Activated CD4-positive, alpha-beta T cell treated with anti-CD3 and anti-CD28 coated beads for 48 hours (primary cell): ENCODE data around the gene ADISSP.
A peak's percentile ranks its signal among the peaks of the same experiment; 100 is the strongest.

Source experiments
- DNase-seq: peaks from one replicate; pipeline ENCODE4 v3.0.0-alpha.2; 2020

Gene ADISSP

DNA sequence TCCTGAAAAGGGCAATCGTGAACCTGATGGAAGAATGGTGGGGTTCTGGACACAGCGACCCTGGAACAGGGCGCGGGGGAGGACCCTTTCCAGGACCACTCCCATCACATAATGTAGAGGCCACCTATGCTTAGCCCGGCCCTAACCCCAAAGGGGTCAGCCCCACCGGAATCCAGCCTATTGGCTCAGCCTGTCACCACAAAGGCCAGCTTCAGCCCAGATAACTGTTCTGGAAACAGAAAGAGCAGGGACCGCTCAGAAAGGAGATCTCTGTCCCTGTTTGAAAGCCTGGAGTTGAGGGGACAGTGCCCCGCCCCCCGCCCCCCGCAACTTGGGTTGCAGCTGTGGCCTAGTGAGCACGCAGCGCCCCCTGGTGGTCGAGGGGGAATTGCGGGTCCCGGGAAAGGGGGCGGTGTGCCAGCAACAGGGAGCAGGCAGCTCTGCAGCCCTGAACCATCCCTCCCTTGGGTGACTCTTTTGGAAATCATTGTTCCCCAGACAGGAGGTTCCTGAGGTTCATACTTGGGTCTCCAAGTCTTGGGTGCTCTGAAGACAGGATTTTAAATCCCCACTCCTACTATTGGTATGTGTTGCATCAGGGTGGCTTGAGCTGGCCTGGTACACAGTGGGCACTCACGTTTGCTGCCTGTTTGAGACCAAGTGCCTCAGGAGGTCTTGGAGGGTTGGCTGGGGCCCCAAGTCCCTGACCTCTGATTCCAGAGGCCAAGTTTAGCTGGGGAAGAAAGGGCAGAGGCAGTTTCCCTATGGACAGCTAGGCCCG lies 56.7 kb downstream of the ADISSP start:
- DNase-seq = peak; percentile 85

DNA sequence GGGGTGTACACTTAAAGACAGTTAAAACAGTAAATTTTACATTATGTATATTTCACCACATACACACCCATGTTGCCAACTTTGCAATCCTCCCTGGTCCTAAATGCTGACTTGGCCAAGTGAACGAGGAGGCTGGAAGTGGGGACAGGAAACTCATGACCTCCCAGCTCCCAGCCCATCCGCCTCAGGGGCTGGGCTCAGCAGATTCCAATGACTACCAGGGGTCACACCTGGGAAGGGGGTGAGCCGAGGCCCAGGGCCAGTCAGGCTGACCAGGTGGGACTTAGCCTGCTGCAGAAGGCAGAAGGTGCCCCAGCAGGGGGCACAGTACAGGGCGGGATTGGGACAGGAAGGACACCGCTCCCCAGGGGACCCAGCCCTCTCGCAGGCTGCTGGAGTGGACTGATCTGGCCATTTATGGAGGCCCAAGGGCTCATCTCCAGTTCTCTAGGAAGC lies 57.5 kb downstream of the ADISSP start:
- DNase-seq = no peak

- DNase-seq = no peak
Measured at GRCh38 chr20:3707508-3707899, 60.0 kb downstream of the ADISSP start.

GRCh38 chr20:3706774-3707507 lies 60.6 kb downstream of the ADISSP start:
- DNase-seq = no peak

GRCh38 chr20:3705970-3706739 lies 61.4 kb downstream of the ADISSP start:
- no peak for DNase-seq

GRCh38 chr20:3705491-3705969 lies 62.0 kb downstream of the ADISSP start:
- DNase-seq = no peak

GRCh38 chr20:3704087-3704486 lies 63.5 kb downstream of the ADISSP start:
- DNase-seq = no peak
